HG03378 (cell line): ENCODE data around the gene NEUROD1.

Experiments used
- ATAC-seq: cut with Tn5 transposase; IDR thresholded peaks from one replicate; pipeline ENCODE4 v1.9.1; 2021; ENCODE audit warnings: mild to moderate bottlenecking, moderate library complexity; ENCODE audit not compliant: unreplicated experiment

The NEUROD1 gene

DNA sequence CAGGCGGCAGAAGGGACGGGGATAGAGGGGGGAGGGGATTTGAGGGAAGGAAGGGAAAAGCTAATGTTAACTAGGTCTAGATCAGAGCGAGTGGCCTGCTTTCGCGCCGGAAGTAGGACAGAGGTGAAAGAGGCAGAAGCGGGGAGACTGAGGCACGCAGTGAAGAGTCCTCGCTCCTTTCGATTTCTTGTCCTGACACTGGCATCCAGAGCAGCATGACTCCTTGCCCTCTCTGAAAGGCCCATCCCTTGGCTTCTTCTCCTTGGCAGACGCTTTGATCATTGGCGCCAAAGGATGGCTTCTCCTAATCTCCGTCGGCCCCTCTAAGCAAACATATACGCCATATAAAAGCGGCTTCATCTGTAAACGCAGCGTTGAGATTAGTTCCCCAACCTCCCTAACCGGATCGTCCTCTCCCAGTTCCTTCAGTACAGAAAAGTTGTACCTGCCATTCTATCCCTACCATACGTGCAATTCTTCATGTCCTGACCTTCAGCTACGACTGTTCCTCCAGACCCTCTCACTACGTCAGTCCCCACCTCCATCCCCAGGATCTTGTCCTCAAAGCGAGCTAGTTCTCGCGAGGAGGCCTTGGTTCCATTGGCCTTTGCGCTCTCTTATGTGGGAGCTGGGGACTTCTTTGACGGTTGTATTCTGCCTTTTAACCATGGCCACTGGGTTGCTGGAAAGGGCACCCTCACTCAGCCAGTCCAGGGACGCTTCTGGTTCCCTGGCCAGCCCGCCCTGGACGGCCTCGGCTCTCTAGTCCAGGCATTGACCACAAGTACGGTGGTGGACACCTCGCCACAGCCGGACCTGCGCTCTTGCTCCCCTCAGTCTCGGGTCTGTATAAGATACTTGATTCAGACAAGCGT, 857 bp upstream of the NEUROD1 start:
- no peak for ATAC-seq

DNA sequence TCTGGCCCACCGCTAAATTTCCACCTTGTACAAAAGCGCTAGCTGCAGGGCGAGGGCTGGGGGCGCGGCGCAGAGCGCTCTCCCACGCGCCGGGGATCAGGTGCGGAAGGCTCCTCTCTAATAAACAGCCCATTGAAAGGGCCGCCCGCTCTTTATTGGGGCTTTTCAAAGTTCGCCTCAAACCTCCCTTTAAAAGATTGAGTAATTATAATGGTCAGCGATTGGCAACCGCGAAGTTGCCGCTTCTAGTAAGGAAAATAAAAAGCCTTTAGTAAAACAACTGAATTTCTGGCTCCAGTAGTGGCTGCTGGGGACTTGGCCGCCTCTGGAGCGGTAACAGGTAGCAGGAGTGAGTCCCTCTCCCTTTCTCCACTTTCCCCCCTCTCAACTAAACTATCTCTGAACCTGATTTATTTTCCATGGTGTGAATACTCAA, 755 bp downstream of the NEUROD1 start:
- no peak for ATAC-seq

DNA sequence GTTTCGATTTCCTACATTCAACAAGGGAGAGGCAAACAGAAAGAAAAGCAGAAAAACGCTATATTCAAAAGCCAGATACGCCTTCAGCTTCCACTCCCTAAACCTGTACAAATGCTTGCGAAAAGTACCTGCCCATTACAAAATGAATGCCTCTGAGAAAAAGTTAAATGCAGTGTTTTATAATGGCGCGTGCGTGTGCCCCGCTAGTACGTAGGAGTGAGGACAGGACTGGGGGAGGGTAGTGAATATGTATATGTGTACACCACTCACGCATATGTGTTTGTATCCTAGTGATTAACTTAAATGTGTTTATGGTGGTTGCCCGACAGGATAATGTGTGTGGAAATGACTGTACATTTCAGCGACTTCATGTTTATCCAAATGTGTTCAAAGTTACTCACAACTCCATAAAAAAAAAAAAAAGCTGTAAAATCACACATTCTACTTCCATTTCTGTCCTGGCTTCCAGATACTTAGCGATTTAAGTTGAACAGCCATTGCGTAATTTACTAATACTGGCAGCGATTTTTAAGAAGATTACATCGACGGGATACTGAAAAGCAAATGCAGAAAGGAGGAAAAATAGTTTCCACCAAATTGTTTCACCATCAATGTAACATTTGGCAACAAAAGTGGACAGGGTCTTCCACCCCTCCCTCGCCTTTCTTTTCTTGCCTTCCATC, 1.3 kb downstream of the NEUROD1 start:
- no peak for ATAC-seq

DNA sequence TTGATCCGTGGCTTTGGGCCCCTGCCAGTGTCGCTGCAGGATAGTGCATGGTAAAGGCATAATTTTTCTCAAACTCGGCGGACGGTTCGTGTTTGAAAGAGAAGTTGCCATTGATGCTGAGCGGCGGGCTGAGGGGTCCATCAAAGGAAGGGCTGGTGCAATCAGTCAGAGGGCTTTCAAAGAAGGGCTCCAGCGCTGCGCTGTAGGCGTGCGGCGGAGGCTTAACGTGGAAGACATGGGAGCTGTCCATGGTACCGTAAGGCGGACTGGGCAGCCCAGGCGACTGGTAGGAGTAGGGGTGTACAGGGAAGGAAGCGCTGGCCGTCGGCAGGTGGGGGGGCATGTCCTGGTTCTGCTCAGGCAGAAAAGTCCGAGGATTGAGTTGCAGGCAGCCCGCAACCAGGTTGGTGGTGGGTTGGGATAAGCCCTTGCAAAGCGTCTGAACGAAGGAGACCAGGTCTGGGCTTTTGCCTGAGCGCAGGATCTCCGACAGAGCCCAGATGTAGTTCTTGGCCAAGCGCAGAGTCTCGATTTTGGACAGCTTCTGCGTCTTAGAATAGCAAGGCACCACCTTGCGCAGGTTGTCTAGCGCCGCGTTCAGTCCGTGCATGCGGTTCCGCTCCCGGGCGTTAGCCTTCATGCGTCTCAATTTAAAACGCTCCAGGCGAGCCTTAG, 2.3 kb downstream of the NEUROD1 start:
- no peak for ATAC-seq

DNA sequence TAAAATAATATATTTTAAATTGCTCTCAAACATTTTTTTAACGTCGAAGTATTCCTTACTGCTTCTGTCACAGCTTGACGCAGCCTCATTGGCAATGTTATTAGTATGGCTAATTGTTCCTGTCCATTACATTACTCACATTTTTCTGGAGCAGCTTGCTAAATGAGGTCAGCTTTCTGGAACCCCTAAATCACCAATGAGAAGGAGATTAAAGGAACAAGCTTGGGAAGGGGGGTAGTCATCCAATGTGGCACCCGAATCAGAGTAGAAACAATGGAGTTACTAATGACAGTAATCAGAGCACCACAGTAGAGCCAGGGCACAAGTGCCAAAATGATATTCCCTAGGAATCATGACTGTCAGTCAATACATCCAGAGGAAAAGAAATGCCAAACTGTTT, 5.1 kb downstream of the NEUROD1 start:
- ATAC-seq: no peak

DNA sequence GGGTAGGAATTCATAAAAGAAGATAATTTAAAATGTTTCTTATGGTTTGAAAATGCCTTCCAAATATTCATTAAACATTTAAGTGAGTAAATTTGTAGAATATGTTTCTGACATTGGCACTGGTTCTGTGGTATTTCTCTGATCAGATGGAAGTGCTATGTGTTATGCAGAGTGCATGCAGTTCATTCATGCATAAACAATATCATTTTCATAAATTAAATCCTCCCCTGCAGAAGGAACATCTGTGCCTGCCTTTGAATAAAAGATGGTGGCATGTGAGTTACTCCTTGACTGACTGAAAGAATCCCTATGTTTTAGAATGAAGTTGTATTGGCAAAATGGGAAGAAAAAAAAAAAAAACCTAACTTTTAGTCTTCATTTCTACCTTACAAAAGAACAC, 5.9 kb downstream of the NEUROD1 start:
- no peak for ATAC-seq

DNA sequence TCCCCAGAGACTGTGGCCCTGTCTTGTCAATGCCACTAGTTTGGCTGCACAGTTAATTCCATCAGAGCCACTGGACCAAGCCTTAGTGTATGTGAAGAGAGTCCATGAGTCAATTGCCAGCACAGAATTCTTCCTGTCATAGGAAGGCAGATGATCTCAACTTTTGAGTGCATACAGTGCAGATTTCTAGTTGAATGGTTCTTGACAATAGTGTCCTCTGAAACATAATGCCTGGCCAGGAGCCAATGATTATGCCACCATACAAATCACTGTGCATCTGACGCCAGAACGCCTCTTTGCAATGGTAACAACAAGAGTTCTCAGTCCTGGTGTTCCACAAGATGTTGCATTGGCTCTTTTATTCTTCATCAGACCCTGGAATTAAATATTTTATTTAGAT, 7.1 kb downstream of the NEUROD1 start:
- ATAC-seq: no peak

DNA sequence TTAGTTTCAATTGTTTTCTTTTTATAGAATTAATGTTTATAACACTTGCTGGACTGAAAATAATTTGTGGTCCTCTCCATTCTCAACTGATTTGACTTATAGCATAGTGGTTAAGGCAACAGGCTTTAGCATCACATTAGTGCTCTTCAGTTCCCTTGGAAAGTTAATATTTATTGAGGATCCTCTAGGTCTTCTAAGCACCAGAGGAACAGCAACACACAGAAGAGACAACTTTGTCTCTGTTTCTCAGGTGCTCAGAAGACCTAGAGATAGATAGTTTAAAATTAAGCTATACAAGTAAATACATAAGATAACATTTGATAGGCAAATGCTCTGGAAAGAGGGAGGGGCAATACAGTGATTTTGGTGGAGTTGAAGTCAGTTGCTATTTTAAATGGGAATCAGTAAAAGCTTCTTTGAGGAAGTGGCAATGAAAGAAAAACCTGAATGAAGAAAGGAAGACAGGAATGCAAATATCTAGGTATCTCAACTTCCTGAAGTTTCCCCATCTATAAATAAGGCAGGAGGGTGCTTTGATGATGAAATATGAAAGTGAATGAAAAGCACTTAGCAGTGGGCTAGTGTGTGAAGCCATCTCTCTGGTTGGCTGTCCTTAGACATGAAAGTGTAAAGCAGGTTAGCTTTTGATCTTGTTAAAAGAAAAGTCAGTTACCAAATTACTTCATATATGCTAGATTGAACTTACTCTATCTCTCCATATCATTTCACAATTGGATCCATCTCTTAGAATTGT, 7.9 kb downstream of the NEUROD1 start:
- peak; percentile 93 for ATAC-seq

DNA sequence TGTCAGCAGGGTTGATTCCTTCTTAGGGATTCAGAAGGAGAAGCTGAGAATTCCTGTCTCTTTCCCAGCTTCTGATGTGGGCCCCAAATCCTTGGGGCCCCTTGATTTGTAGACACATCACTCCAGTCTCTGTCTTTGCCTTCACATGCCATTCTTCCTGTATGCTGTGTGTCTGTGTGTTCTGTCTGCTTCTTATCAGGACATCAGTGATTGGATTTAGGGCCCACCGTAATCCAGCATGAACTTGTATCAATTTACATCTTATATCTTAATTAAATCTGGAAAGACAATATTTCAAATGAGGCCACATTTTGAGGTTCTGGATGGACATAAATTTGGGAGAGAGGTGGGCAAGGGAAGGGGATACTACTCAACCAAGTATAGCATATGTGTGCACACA, 9.7 kb downstream of the NEUROD1 start:
- no peak for ATAC-seq

DNA sequence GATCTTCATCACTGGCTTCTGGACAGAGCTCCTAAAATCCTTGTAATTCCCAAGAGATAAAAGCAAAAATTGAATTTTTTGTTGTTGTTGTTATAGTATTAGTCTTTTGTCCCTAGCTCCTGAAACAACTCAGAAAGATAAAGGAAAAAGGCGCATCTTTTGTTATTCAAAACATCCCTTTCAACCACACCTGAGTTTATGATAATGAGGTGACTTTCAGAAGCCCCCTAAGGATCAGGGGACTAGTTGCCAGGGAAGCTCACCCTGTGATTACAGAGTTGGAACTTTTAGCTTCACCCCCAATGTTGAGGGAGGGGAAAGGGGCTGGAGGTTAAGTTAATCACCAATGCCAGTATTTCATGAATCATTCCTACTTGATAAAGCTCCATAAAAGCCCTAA, 13.1 kb downstream of the NEUROD1 start:
- ATAC-seq: no peak

DNA sequence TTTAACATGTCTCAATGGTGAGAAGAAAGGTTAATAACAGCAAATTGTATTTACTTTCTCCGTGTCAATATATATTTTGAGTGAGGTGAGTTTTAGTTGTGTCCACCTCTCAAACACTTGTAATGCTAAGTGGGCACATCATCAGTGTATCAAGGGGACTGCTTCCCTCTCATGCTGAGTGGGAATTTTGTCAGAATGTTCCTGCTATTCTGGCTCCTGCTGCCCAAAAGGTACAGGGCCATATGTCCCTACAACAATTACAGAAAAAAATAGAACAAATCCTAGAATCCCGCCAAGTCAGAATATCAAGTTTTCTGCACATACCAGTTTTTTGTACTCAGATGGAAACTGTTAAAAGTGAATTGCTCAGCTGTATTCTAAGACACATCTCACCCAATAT, 18.0 kb downstream of the NEUROD1 start:
- ATAC-seq: no peak

DNA sequence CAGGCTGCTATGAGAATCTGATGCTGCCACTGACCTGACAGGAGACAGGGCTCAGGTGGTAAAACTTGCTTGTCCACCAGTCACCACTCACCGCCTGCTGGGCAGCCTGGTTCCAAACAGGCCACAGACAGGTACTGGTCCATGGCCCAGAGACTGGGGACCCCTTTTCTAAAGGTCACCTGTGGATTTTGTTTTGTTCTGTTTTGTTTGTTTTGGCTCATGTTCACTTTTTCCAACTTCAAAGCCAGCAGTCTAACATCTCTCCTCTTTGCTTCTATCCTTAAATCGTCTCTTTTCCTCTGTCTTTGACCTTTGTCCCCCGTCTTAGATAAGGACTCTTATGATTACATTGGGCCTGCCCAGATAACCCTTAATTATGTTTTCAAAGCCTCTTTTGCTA, 20.1 kb downstream of the NEUROD1 start:
- ATAC-seq: no peak

DNA sequence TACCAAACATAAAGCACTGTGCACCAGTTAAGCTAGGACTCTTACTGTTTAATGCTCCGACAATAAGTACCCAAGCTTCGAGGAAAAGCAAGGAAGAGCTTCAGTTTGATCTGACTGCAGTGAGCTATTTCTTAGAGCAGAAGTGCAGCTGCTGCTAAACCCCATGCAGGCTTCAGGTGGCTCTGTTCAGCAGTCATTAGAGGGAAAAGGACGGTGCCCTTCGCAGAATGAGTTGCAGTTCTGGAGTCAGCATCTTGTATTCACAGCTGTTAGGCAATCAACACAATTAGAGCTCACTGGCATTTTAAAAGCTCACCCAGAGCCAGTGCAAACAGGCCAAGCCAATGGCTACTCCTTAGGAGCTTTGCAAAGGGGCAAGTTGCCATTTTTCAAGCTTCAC, 21.9 kb downstream of the NEUROD1 start:
- ATAC-seq: no peak

DNA sequence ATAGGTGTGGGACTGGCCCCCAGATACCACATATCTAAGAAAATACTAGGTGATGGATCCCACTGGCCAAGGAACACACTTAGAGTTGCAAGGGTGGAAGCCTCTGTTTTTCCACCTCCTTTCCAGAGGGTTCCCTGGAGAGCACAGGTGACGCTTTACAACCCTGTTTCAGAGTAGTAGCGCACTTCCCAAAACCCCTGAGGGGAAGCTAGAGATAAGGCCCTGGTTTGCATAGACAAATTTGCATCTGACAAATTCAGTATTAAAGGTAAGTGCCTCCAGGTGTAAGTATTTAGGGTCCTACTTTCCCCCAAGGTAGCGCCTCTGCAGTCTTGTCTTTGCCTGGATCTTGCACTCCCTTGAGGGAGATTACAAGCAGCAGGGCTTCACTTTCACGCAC, 22.9 kb downstream of the NEUROD1 start:
- ATAC-seq: no peak

DNA sequence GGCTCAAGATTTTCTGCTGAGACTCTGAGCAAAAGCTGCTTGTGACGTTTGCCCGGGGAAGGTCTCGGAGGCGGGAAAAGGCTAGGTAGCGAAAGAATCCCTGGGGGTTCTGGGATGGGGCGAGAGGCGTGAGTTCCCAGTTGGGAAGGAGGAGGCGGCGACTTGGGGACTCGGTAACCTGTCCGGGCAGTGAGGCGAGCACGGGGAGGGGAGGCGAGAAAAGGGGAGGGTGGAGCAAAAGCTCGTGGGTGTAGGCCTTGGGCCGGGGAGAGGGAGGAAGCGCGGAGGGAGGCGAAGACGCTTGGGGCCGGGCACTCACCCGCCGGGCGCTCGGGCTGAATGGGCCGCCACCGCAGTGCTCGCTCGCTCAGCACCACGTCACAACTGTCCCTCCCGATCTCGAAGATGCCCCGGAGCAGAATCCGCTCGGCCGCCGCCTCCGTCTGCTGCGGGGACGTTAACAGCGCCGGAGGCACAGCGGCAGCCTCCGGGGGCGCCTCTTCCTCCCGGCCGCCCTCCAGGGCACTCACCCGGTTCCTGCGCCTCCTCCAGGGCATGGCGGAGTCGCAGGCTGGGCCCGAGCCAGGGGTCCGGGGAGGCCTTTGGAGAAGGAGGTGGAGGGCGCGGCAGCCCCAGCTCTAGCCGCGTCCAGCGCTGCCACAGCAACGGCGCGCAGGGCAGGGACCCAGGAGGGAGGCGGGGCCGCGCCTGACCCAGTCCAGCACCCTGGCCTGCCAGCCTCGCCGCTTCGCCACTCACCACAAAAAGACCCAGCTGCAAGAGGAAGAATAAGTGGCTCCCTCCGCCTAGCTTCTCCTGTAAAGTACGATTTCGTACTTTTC, 23.6 kb downstream of the NEUROD1 start, which contains the start of gene CERKL:
TSS of gene CERKL (minus strand) at position 656 of the 842 bp plus-strand sequence. CDS start at position 557, 99 bp downstream.
- ATAC-seq: peak; percentile 70

DNA sequence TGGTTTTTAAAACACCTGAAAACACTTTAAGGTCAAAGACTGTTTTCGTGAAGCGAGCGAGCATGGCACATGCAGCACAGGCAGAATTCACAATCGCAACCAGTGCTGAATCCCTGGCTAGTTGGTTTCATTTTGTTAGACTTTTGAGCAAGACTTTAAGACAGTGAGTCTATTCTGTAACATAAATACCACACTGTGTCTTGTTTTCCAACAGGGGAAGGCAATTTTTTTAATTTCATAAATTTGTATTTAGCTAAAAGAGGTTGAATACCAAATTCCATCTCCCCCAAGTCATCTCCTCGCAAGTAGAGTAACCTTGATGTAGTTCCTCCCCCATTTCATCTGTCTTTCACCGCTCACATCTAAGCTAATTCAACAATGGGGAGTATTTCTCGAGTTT, 24.8 kb downstream of the NEUROD1 start:
- ATAC-seq: no peak

DNA sequence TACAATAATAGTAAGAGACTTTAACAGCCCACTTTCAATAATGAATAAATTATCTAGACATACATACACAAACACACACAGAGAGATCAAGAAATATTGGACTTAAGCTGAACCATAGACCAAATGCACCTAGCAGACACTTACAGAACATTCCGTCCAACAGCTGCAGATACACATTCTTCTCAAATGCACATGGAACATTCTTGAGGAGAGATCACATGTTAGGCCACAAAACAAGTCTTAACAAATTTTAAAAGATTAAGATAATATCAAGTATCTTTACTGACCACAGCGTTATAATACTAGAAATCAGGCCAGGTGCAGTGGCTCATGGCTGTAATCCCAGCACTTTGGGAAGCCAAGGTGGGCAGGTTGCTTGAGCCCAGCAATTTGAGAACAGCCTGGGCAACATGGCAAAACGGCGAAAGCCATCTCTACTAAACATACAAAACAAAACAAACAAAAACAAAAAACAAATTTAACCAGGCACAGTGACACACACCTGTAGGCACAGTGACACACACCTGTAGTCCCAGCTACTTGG, 30.8 kb downstream of the NEUROD1 start:
- no peak for ATAC-seq

DNA sequence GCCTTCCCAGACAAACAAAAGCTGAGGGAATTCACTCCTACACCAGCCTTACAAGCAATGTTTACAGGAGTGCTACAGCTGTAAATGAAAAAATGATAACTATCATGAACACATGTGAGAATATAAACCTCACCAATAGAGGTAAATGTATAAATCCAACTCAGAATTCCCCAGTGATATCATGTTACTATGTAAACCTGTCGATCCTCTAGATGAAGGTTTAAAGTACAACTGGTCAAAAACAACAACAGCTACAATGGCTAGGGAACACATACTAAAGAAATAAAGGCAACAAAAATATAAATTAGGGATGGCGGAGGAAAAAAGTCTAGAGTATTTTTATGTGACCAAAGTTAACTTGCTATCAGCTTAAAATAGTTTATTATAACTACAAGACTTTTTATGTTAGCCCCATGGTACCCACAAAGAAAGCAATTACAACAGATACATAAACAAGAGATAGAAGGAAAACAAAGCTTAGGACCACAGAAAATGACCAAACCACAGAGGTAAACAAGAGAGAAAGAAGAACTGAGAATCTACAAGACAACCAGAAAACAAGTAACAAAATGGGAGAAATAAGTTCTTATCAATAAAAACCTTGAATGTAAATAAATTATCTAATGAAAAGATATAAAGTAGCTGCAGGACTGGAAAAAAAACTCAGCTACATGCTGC, 31.7 kb downstream of the NEUROD1 start:
- ATAC-seq: no peak

DNA sequence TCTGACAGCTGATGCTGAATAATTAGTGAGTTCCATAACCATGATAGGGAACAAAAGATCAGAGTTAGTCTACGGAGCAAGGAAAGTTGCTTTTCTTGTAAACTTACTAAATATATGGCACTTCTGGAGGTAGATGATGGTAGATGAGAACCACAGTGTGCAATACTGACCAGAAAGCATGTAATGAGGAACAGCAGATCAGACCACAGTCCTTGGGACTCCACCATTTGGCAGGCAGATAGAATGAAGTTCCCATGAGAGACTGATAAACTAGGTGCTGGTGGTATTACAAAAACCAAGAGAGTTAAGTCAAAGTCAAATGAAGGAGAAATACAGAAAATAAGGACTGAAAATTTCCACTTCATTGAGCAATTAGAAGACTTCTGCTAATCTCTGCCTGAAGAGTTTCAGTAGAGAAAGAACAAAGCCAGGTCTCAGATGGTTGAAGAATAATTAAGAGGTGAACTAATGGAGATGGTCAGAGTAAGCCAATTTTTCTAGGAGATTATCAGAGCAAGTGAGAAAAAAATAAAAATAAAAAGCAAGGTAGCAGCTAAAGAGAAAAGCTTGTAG, 33.8 kb downstream of the NEUROD1 start:
- ATAC-seq: no peak
